Measurements from ENCODE around the gene ADRA2A. TPM values are rescaled to one million over a fixed set of nuclear protein-coding genes. Genes with fewer than 3 reads are reported as not detected.

Gene ADRA2A
- total RNA-seq, 1 experiment from 2014 or later: 0.05 TPM

DNA sequence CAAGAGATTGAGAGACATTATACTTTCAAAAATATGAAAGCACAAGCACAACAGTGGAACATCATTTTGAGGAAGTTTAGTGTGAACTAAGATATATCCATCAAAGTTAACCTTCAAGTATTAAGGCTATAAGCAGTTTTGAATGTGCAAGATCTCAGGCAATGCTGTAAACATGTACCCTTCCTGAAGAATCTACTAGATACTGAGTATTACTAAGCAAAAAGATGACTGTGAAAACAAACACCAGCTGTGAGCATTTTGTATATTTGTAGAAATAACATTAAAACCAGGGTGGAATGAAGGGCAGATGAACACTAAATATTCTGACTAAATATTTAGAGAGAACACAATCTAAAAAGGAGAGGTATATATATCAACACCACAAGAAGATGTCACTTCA lies 41.3 kb upstream of the ADRA2A start:
- intact Hi-C loops (cut with micrococcal nuclease; ENCODE audit: unreplicated experiment): no loop called here
- H3K9me3 ChIP-seq (ENCODE audit: control insufficient read depth, insufficient read depth, low read depth, low read length): peaks cover 16% of the 10 kb centered on the region; the same call in 1 of the 2 replicates
- H3K27ac ChIP-seq (ENCODE audit: low read length): no peak overlapping the region
- no peak overlapping the region for H3K4me3 ChIP-seq (ENCODE audit: low read depth in 2 of 2, low read length in 2 of 2)
- no peaks in the 10 kb centered on the region for H3K36me3 ChIP-seq (ENCODE audit: control insufficient read depth, insufficient read depth, low read length)
- TF ChIP-seq POLR2AphosphoS5 (IDR thresholded peaks at IDR 0.05; ENCODE audit: low read depth, low read length): no peak
- TF ChIP-seq, protein P1, sequence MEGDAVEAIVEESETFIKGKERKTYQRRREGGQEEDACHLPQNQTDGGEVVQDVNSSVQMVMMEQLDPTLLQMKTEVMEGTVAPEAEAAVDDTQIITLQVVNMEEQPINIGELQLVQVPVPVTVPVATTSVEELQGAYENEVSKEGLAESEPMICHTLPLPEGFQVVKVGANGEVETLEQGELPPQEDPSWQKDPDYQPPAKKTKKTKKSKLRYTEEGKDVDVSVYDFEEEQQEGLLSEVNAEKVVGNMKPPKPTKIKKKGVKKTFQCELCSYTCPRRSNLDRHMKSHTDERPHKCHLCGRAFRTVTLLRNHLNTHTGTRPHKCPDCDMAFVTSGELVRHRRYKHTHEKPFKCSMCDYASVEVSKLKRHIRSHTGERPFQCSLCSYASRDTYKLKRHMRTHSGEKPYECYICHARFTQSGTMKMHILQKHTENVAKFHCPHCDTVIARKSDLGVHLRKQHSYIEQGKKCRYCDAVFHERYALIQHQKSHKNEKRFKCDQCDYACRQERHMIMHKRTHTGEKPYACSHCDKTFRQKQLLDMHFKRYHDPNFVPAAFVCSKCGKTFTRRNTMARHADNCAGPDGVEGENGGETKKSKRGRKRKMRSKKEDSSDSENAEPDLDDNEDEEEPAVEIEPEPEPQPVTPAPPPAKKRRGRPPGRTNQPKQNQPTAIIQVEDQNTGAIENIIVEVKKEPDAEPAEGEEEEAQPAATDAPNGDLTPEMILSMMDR (IDR thresholded peaks at IDR 0.05): no peak
- TF ChIP-seq, protein P2, sequence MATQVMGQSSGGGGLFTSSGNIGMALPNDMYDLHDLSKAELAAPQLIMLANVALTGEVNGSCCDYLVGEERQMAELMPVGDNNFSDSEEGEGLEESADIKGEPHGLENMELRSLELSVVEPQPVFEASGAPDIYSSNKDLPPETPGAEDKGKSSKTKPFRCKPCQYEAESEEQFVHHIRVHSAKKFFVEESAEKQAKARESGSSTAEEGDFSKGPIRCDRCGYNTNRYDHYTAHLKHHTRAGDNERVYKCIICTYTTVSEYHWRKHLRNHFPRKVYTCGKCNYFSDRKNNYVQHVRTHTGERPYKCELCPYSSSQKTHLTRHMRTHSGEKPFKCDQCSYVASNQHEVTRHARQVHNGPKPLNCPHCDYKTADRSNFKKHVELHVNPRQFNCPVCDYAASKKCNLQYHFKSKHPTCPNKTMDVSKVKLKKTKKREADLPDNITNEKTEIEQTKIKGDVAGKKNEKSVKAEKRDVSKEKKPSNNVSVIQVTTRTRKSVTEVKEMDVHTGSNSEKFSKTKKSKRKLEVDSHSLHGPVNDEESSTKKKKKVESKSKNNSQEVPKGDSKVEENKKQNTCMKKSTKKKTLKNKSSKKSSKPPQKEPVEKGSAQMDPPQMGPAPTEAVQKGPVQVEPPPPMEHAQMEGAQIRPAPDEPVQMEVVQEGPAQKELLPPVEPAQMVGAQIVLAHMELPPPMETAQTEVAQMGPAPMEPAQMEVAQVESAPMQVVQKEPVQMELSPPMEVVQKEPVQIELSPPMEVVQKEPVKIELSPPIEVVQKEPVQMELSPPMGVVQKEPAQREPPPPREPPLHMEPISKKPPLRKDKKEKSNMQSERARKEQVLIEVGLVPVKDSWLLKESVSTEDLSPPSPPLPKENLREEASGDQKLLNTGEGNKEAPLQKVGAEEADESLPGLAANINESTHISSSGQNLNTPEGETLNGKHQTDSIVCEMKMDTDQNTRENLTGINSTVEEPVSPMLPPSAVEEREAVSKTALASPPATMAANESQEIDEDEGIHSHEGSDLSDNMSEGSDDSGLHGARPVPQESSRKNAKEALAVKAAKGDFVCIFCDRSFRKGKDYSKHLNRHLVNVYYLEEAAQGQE (IDR thresholded peaks at IDR 0.05; ENCODE audit: insufficient read depth in 1 of 2, low read depth in 2 of 2, low read length in 1 of 2): no peak
- no peaks in the 10 kb centered on the region for H3K27me3 ChIP-seq (ENCODE audit: control insufficient read depth, insufficient read depth, low read length)
- BruUV-seq (replicated peaks): no TSS peak
- no peak for ATAC-seq
- CTCF ChIA-PET: no interaction called here
- in situ Hi-C loops (cut with HindIII; ENCODE audit: low pct_unique_long_range_greater_than_20kb, low sequenced_read_pairs): no loop called here
- no peak for DNase-seq (ENCODE audit: low read depth, low spot score)
- H3K4me1 ChIP-seq (ENCODE audit: control insufficient read depth, insufficient read depth, low read length): no peaks in the 10 kb centered on the region
- POLR2A ChIA-PET: no interaction called here

DNA sequence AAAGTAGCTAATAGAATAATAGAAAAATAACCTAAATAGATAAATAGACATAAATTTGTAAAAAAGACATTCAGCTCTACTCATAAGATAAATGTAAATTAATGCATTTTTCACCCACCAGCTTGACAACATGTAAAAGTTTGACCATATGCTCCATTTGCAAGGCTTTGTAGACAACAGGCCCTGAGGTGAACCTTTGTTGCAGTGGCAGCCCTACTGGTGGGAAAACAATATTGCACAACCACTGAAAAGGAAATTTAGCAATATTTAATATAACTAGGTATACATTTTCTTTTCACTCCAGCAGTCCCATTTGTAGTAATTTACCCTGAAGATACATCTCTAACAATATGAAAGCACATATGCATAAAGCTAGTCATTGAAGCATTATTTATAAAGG lies 39.0 kb upstream of the ADRA2A start:
- intact Hi-C loops (cut with micrococcal nuclease; ENCODE audit: unreplicated experiment) (no loop called here), in situ Hi-C loops (cut with HindIII; ENCODE audit: low pct_unique_long_range_greater_than_20kb, low sequenced_read_pairs) (no loop called here)
- BruUV-seq (replicated peaks): no TSS peak
- Histone ChIP-seq H3K9me3 (ENCODE audit: control insufficient read depth, insufficient read depth, low read depth, low read length) (peaks cover 20% of the 10 kb centered on the region; the same call in 1 of the 2 replicates), H3K36me3 (ENCODE audit: control insufficient read depth, insufficient read depth, low read length) (no peaks in the 10 kb centered on the region), H3K27me3 (ENCODE audit: control insufficient read depth, insufficient read depth, low read length) (no peaks in the 10 kb centered on the region), H3K4me1 (ENCODE audit: control insufficient read depth, insufficient read depth, low read length) (no peaks in the 10 kb centered on the region), H3K4me3 (ENCODE audit: low read depth in 2 of 2, low read length in 2 of 2) (no peak overlapping the region), H3K27ac (ENCODE audit: low read length) (no peak overlapping the region)
- TF ChIP-seq POLR2AphosphoS5 (IDR thresholded peaks at IDR 0.05; ENCODE audit: low read depth, low read length): no peak
- TF ChIP-seq, protein P1 (IDR thresholded peaks at IDR 0.05): peak; percentile 29; the same call in 1 of the 2 replicates
- ChIA-PET POLR2A (no interaction called here), CTCF (no interaction called here)
- ATAC-seq: no peak
- DNase-seq (ENCODE audit: low read depth, low spot score): no peak

DNA sequence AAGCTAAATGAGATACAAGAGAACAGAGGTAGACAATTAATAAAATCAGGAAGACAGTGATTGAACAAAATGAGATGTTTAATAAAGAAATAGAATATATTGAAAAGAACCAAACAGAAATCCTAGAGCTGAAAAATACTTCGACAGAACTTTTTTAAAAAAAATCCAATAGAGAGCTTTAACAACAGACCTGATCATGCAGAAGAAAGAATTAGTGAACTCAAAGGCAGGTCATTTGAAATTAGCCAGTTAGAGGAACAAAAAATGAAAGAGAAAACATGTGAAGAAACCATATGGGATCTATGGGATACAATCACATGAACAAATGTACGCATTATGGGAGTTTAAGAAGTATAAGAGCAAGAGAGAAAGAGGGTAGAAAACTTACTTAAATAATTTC lies 37.3 kb upstream of the ADRA2A start:
- intact Hi-C loops (cut with micrococcal nuclease; ENCODE audit: unreplicated experiment): no loop called here
- peaks cover 20% of the 10 kb centered on the region; the same call in 1 of the 2 replicates for H3K9me3 ChIP-seq (ENCODE audit: control insufficient read depth, insufficient read depth, low read depth, low read length)
- no TSS peak for BruUV-seq (replicated peaks)
- in situ Hi-C loops (cut with HindIII; ENCODE audit: low pct_unique_long_range_greater_than_20kb, low sequenced_read_pairs): no loop called here
- ChIA-PET CTCF (no interaction called here), POLR2A (no interaction called here)
- H3K4me3 ChIP-seq (ENCODE audit: low read depth in 2 of 2, low read length in 2 of 2): no peak overlapping the region
- H3K27ac ChIP-seq (ENCODE audit: low read length): no peak overlapping the region
- no peaks in the 10 kb centered on the region for H3K27me3 ChIP-seq (ENCODE audit: control insufficient read depth, insufficient read depth, low read length)
- ATAC-seq: no peak
- no peak for TF ChIP-seq TCF7L2 (IDR thresholded peaks at IDR 0.05; ENCODE audit: low read depth, low read length)
- no peak for DNase-seq (ENCODE audit: low read depth, low spot score)
- no peaks in the 10 kb centered on the region for H3K4me1 ChIP-seq (ENCODE audit: control insufficient read depth, insufficient read depth, low read length)
- H3K36me3 ChIP-seq (ENCODE audit: control insufficient read depth, insufficient read depth, low read length): no peaks in the 10 kb centered on the region

Data from Panc1 (cell line).